Left forelimb (tissue), 1 donor: ENCODE measurements around the gene PDE3A.

Experiments used
- DNase-seq: peaks from one replicate; pipeline ENCODE4 v3.0.0-alpha.2; 2018; ENCODE audit warnings: low spot score

PDE3A gene

DNA sequence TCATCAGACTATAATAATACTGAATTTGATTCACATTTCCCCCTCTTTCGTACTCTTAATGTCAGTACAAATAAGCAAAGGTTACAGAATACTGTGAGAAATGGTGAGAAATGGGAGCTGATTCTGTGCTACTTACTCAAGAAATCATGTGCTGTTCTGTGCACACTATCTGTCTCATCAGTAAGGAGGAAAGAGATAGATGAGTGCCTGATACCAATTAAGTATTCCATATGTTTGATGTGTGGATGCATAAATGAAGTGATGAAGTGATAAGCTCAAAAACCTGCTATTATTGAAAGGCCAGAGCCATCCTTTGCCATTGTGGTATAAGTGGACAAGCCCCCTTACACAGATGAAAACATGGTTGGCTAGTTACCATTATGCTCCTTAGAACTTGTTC lies 127.7 kb downstream of the PDE3A start:
- no peak for DNase-seq

GRCh38 chr12:20497707-20498106 lies 129.4 kb downstream of the PDE3A start:
- no peak for DNase-seq

- no peak for DNase-seq
These were observed 133.6 kb downstream of the PDE3A start for GRCh38 chr12:20501958-20502357.

DNA sequence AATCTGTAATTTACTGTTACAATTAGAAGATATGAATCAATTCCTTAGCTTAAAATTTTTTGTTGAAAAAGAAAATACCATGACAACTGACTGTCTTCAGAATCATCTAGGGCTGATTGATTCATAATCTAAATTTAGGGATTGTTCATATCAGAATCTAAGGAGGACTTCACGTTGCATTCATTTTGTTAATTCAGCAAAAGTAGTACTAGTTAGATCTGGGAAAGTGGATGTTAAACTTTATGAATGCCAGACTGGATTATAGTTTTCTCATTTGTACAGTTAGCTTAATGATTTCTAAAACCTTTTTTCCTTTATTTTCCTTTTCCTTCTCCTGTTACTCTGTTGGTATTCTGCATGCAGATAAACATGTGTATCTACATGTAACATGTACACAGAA lies 135.5 kb downstream of the PDE3A start:
- DNase-seq, result no peak

DNA sequence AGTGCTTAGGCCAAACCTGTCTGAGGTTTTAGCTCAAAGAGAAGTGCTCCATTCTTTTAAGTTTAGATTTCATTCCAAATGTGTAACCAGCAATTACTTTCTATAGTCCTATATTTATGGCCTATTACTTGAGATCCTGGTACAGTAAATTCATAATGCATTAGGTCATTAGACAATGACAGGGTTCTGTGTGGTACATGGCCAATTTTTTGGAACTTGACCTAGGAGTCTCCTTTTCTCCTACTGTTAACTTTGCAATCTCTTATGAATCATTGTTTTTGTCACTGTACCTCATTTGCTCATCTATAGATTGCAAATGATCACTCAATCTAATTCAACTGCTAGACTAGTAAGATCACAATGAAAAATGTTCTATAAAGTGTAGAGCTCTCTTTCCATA lies 136.7 kb downstream of the PDE3A start:
- no peak for DNase-seq

- no peak for DNase-seq
These were observed 138.7 kb downstream of the PDE3A start for GRCh38 chr12:20507056-20507455.

DNA sequence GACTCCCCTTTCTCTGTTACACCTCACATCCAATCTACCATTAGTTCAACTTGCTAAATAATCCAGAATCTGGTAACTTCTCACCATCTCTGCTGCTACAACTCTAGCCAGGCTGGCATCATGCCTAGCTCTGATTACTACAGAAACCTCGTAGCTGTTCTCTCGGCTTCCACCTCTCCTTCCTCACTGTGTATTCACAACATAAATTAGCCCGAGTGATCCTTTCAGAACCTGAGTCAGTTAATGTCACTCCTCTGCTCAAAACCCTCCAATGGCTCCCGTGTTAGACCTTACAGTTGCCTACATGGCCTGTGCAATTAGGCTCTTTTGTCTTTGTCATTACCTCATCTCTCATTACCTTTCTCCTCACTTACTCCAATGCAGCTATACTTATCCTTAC lies 139.4 kb downstream of the PDE3A start:
- DNase-seq, result no peak

GRCh38 chr12:20508359-20508758 lies 140.0 kb downstream of the PDE3A start:
- DNase-seq, result no peak

- no peak for DNase-seq
These were observed 140.6 kb downstream of the PDE3A start for GRCh38 chr12:20508962-20509361.

DNA sequence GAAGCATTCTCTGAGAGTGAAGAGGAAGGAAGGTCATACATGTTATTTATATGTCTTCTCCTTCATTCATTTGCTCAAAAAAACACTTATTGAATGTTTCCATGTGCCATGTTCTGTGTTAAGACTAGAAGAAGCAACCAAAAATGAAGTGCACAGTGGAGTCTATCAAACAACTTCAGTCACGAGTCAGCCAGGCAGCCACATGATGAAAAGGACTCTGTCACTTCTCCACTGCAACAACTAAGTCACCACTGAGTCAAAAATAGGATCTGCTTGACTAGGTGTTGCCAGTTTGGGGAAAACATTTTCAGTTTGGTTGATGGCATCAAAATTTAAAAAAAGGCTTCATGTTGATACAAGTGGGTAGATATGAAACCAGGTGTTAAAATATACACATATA lies 142.5 kb downstream of the PDE3A start:
- DNase-seq, result no peak

DNA sequence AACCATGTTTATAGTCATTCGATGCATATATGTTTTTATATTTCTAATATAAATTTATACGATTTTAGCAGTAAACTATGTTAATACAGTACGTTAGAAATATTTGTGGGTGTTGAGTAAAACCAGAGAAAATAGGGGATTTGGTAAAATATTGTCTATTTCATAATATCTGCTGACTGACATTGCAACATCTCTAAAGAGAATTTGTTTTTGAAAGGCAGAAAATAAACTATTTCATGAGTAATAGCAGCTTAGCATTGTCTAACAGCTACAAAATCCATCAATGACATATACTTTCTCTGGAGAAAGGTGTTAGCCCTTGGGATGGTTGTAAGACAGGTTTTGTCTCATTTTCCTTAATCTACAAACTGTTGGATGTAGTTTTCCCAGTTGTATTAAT lies 144.9 kb downstream of the PDE3A start:
- DNase-seq, result no peak

- no peak for DNase-seq
These were observed 146.3 kb downstream of the PDE3A start for GRCh38 chr12:20514598-20514997.

GRCh38 chr12:20520532-20520931 lies 152.2 kb downstream of the PDE3A start:
- DNase-seq, result no peak

DNA sequence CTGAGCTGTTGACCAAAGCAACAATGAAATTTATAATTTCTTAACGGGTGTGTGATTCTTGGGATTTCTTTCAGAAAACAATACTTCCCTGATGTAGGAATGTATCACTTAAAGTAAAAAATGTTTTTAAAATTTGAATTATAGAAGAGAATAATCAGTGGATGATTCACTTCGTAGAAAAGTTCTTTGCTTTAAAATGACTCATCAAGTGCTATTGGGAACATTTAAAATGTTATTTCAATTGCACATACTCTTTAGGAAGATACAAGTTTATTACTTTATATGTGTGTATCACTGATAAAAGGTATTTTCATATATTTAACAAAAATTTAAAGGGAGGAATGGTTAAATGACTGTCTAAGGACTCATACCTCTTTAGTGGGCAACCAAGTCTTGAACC lies 155.3 kb downstream of the PDE3A start:
- DNase-seq, result no peak

DNA sequence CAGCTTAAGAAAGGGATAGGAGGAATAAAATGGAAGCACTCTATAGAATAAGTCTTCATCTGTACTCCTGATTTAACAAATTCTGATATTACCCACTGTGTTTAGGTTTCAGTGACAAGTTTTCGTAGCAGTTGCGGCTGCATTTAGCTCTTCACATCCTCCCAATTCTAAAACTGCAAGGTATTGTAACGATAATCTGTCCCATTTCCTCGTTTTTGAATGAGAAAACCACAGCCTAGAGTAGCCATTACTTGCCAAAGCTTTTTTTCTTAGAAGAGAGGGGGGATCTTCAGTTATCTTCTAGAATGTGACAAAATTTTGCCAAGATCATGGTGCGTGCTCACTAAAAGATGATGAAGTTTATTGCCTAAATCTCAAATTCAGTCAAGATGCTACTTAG lies 155.8 kb downstream of the PDE3A start:
- no peak for DNase-seq

DNA sequence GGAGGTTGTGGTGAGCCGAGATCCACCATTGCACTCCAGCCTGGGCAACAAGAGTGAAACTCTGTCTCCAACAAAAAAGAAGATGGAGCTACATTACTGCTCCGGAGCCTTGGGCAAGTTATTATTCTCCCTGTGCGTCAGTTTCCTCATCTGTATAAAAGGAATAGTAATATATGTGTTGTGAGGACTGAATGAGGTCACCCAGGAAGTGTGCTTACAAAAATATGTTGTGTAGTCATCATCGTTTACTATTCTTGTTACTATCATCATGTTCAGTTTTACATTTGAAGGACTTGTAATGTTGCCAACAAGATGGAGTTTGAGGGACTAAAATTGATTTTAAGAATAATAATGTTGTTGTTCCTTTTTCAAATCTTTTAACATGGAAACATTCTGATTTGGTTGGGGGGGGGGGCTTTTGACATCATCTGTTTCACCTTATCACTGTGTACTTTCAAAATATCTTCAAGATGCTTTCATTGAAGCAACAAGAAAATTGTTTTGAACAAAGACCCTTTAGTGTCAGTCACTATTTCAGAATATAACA lies 156.8 kb downstream of the PDE3A start:
- DNase-seq, result no peak

GRCh38 chr12:20527417-20528163 lies 159.3 kb downstream of the PDE3A start:
- DNase-seq, result no peak

GRCh38 chr12:20528208-20528607 lies 159.9 kb downstream of the PDE3A start:
- no peak for DNase-seq

GRCh38 chr12:20546267-20546666 lies 177.9 kb downstream of the PDE3A start:
- no peak for DNase-seq

DNA sequence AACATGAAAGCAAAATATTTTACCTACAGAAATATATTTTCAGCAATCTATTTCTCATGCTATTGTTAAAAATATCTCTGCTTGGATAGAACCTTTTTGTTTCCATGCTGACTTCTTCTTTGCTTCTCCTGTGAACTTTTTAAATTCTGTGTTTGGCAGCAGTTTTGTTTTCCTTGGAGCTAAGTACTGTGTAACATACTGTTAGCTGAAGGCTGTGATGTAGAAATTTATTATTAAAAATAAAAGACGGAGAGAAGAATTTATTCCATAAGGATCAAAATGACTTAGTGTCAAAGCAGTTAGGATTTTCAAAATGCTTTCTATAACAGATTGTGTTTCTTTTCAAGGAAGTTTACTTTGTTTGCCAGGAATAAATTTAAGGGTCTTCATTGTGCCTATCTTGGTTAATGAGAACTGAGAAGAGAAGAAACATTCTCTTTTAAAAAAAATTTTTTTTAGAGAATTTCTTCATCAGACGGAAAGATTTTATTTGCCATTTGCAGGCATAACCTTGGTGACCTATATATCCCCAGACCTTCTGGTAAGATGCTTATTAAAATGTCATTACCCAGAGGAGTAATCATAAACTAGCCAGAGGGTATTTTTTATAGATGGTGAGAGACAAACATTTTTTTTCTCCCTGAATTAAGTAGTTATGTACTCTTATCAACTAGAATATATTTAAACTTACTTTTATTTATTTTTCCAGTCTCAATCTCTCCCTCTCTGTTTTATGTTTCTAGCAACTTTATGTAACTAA lies 179.7 kb downstream of the PDE3A start:
- no peak for DNase-seq

DNA sequence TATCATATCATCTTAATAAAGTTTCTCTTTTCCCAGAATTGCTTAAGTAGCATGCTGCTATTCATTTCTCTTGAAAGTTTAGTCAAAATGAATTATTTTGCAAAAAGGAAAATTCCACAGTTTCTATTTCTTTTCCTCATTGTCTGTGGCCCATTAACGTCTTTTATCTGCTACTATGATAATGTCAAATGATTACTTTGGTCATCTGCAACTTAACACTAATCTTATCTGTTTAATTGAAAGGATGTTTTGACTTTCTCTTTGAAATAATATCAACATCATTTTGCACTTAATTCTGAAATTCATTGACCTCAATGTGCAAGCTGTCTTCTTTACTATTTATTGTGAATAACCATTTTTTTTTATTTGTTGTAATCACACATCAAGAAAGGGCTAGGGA lies 180.3 kb downstream of the PDE3A start:
- no peak for DNase-seq

GRCh38 chr12:20549108-20549719 lies 180.9 kb downstream of the PDE3A start:
- no peak for DNase-seq
